DND-41 (cell line): ENCODE results near the gene KIAA1755.

Source experiments
- CTCF ChIP-seq: IDR thresholded peaks from 2 replicates; pipeline ENCODE4 v1.5.1; 2012; ENCODE audit warnings: borderline replicate concordance, low read length, moderate library complexity, mild to moderate bottlenecking; ENCODE audit not compliant: poor library complexity, severe bottlenecking; ENCODE audit errors: extremely low read depth
- EZH2 ChIP-seq: IDR thresholded peaks from 3 replicates; pipeline ENCODE4 v1.6.1; 2012; ENCODE audit warnings: borderline replicate concordance, low read depth, mild to moderate bottlenecking, moderate library complexity, low read length, inconsistent platforms; ENCODE audit not compliant: severe bottlenecking

- TF ChIP-seq CTCF (no peak), EZH2 (no peak)
Measured at GRCh38 chr20:38172408-38172807, 88.1 kb downstream of the KIAA1755 start.
